GM10266 (cell line): ENCODE measurements around the gene B4GALT3.
A peak's percentile ranks its signal among the peaks of the same experiment; 100 is the strongest.

Experiments
- DNase-seq: peaks from one replicate; pipeline ENCODE4 v3.0.0; 2012; ENCODE audit errors: extremely low spot score
- TF ChIP-seq, protein P1 (sequence below): IDR thresholded peaks from 2 replicates; pipeline ENCODE4 v1.5.1; 2012; ENCODE audit warnings: mild to moderate bottlenecking, low read depth; ENCODE audit not compliant: control insufficient read depth, insufficient read depth; ENCODE audit errors: missing control alignments

The B4GALT3 gene

DNA sequence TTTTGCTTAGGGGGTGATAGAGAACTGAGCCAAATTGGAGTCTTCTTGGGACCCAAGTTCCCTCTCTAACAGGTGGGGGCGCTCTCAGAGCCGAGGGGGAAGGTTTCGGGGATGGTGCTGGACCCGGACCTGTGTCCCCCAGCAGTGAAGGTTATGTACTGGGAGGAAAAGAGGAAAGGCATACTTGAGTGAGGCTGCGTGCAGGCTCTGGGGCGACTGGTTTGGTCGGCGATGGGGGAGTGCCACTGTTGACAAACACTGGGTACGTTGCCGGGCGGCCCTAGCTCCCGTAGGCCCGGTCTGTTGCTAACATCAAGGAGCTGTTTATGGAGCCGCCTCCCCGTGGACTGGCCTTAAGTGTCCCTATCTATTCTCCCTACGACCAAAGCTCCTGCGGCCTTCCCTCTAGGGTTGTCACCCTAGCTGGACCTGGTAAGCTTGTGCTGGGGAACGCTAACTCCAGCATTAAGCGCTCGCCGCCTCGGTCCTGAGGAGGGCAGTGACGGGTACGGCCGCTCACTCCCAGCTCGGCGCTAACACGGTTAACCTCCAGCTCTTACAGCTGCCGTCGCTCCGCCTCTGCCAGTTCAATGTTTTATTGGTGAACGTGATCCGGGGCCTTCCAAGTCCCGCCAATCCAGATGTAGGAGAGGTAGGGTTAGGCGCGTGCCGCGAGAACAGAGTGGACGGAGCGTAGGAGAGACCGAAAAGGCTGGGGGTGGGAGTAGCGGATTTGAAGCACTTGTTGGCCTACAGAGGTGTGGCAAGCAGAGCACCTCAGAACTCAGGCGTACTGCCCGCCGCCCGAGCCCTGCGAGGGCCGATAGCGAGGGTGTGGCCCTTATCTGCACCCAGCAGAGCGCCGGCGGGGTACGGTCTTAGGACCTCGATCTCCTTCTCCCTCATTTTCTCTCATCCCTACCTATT is 11.3 kb downstream of the B4GALT3 start, which contains the start of gene PPOX:
Gene PPOX (plus strand): TSS at position 685 of the 927 bp plus-strand sequence. CDS start 422 bp downstream, outside the sequence.
- peak; percentile 89 for DNase-seq
- TF ChIP-seq, protein P1, sequence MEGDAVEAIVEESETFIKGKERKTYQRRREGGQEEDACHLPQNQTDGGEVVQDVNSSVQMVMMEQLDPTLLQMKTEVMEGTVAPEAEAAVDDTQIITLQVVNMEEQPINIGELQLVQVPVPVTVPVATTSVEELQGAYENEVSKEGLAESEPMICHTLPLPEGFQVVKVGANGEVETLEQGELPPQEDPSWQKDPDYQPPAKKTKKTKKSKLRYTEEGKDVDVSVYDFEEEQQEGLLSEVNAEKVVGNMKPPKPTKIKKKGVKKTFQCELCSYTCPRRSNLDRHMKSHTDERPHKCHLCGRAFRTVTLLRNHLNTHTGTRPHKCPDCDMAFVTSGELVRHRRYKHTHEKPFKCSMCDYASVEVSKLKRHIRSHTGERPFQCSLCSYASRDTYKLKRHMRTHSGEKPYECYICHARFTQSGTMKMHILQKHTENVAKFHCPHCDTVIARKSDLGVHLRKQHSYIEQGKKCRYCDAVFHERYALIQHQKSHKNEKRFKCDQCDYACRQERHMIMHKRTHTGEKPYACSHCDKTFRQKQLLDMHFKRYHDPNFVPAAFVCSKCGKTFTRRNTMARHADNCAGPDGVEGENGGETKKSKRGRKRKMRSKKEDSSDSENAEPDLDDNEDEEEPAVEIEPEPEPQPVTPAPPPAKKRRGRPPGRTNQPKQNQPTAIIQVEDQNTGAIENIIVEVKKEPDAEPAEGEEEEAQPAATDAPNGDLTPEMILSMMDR, result peak; percentile 44

DNA sequence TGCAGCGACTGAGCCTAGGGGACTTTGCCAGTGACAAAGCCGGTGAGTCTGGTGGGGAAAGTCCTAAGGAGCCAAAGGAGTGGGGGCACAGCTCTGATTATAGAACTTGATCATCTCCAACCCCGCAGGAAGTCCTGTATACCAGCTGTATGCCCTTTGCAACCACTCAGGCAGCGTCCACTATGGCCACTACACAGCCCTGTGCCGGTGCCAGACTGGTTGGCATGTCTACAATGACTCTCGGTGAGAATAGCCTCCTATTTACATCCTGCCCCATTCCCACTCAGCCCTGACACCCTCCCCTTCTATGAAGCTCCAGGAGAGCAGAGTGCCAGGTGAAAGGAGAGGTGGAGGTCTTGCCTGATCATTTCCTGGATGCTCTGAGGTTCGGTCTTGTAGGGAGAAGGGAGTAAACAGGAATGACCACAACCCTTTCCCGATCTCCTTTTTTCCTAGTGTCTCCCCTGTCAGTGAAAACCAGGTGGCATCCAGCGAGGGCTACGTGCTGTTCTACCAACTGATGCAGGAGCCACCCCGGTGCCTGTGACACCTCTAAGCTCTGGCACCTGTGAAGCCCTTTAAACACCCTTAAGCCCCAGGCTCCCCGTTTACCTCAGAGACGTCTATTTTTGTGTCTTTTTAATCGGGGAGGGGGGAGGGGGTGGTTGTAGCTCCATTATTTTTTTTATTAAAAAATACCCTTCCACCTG is 12.3 kb downstream of the B4GALT3 start:
- TF ChIP-seq, protein P1, result no peak
- no peak for DNase-seq

DNA sequence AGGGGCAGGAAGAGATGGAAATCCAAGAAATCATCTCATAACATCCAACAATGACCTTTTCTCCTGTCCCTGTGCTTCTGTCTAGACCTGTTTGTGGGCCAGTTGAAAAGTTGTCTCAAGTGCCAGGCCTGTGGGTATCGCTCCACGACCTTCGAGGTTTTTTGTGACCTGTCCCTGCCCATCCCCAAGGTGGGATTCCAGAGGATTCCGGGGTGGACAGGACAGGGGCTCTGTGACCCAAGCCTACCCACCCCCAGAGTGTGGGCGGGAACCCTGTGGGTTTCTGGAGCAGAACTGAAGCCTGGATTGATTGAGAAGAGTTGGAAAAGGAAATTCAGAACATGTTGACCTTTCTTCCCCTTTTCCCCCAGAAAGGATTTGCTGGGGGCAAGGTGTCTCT is 13.5 kb downstream of the B4GALT3 start:
- TF ChIP-seq, protein P1, result no peak
- DNase-seq, result no peak

DNA sequence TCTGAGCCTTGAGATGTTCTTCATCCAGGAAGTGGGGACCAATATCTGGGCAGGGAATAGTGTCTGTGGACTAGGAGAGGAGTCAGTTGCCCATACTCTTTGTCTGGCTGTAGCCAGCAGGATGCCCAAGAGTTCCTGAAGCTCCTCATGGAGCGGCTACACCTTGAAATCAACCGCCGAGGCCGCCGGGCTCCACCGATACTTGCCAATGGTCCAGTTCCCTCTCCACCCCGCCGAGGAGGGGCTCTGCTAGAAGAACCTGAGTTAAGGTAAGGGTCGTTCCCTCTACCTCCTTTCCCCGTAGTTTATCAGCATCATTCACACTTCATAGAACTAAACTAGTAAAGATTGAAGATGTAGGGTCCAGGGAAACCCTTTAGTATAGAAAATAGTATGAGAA is 14.5 kb downstream of the B4GALT3 start:
- no peak for DNase-seq
- TF ChIP-seq, protein P1, result no peak

DNA sequence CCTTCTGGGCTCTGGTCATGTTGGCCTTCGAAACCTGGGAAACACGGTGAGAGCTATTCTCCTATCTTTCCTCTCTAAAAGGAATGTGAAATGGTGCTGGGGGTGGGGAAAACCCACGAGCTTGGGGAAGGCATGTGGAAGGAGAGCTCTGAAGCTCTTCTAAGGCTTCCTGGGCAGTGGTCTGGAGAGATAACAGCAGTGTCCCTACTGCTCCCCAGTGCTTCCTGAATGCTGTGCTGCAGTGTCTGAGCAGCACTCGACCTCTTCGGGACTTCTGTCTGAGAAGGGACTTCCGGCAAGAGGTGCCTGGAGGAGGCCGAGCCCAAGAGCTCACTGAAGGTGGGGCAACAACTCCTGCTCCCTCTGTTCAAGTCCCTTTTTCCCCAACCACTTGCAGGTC is 15.3 kb downstream of the B4GALT3 start:
- no peak for DNase-seq
- TF ChIP-seq, protein P1, result no peak

DNA sequence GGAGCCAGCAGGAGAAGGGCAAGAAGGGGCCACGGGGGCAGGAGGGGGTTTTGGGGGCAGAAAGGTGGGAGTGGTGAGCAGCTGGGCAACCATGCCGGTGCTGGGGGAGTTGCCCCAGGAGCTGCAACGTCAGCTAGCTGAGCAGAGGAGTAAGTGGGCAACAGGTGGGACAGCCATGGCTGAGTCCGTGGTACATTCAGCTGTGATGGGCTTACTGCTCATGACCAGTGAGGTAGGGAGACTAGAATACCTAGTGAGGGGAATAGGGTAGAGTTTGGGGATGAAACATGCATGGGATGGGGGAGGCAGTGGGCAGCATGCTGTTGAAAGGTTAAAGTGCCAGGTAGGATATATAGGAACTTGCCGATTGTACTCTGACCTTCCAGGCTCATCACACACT is 15.7 kb downstream of the B4GALT3 start:
- no peak for DNase-seq
- TF ChIP-seq, protein P1, result no peak
